Measurements from ENCODE around the gene PRKG2.
"Not testable (repeated sequence)": the region's sequence is repeated elsewhere in the genome, so short reads cannot be mapped to it uniquely, and the experiment has no call there.

The PRKG2 gene

GRCh38 chr4:81214881-81215868 lies at the start of gene PRKG2:
Gene PRKG2 (minus strand): TSS chr4:81215222. CDS start chr4:81205047, 10,175 bp downstream.
- DNase-seq = no peak

GRCh38 chr4:81260443-81261101 lies 45.5 kb upstream of the PRKG2 start:
- no peak for DNase-seq

DNA sequence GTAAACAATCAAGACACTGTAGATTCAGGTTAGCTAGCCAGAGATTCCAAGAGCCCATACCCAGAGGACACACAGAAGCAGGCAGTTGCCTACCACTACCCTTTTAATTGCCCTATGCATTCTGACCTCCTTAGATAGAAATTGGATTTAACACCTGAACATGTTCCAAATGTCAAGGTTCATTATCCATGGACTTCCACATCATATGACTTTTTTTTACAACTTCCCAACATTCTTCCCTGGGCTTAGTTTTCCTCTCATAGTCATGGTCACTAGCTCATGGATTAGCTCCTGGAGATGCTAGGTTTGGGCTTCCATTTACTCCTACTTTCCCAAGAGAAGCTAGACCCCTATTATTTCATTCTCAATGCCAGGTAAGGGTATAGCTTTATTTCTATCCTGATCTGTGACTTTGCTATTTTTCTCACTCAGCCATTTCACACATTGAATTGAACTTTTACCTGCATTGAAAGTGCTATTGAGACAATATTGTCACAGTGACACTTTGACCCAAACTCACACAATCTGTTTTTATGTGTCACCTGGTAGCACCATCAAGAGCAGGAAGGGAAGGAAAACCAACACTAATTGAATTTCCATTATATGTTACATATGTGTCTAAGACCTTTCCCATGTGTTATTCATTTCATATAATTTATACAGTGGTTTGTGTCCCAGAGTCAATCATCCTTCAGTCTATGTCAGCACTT lies 44.0 kb upstream of the PRKG2 start:
- no peak for DNase-seq

- no peak for DNase-seq
Observed at GRCh38 chr4:81257816-81258215, 42.8 kb upstream of the PRKG2 start.

DNA sequence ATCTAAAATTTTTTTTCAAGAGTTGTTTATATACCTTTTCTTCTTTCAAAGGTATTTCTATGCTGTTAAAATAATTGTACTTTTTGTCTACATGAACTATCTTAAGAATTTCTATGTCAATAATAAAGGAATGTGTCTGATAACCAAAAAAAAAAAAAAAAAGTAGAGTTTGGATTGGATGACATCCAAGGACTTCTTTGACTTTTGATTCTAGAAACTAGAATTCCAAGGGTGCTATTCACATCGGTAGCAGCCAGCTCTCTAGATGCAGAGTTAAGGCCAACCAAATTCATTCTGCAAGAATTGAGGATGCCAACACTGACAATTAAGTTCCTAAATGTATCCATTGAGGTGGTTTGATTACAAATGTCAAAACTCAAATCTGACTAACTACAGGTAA lies 42.0 kb upstream of the PRKG2 start:
- no peak for DNase-seq

GRCh38 chr4:81256059-81256970 lies 41.3 kb upstream of the PRKG2 start:
- no peak for DNase-seq

- no peak for DNase-seq
Observed at GRCh38 chr4:81255524-81255923, 40.5 kb upstream of the PRKG2 start.

- DNase-seq = no peak
Observed at GRCh38 chr4:81250430-81250829, 35.4 kb upstream of the PRKG2 start.

- no peak for DNase-seq
Observed at GRCh38 chr4:81245218-81246009, 30.4 kb upstream of the PRKG2 start.

DNA sequence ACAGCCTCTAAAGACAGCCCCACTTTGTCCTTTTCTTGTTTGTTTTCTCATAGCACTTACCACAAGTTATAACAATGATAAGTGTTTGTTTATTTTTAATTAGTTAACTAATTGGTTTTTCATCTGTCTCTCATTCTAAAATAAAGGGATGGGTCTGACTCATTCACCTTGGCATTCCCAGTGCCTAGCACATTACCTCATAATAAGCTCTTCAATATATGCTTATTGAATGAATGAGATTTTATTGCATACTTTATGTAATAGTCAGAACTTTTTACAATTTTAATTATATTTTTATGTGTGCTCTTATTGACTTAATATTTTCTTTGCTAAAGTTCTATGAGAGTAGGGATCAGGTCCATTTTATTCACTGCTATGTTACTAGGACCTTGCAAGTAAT lies 22.8 kb upstream of the PRKG2 start:
- no peak for DNase-seq

GRCh38 chr4:81235982-81236749 lies 21.1 kb upstream of the PRKG2 start:
- DNase-seq = no peak

DNA sequence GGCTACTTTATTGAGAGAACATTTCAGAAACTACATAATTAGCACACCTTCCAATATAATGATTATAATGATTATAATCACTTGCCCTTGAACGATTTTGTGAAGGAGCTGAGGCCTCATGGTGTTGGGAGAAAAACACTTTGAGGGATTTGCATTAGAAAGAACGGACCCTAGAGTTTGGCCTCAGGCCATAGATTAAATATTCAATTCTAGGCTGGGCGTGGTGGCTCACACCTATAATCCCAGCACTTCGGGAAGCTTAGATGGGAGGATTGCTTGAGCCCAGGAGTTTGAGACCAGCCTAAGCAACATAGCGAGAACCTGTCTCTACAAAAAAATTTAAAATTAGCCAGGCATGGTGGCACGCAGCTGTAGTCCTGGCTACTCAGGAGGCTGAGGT lies 12.9 kb upstream of the PRKG2 start:
- no peak for DNase-seq

DNA sequence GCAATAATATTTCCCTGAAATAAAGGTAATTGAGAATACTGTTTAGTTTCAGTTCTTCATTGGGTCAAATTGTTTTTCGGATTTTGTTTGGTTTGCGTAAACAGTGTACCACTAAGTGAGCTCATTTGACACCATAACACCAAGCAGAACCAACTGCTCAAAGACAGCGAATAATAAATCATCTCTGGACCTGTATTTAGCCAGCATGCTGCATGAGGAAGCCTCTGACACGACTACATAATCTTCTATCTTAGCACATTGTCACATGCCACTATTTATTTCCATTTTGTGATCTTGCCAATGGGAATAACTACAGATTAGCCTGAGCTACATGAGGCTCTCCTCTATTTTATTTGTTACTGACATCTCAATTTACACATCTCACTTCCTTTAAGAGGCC lies 12.1 kb upstream of the PRKG2 start:
- DNase-seq = no peak

DNA sequence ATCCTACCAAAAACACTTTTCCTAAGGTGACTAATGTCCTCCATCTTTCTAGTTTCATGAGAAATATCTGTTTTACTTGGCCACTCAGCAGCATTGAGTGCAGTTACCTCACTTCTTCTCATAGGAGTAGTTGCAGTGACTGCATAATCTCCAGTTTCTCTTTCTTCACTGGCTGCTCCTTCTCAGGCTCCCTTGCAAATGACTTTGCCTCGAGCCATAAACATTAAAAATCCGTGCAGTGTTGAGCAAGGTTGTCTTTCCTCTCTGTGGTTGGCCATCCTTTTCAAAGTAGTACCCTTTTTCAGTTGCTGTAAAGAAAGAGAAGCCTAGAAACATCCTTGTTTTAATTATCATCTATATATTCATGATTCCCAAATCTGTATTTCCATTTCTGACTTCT lies 10.2 kb upstream of the PRKG2 start:
- no peak for DNase-seq

- DNase-seq = not testable (repeated sequence)
Observed at GRCh38 chr4:81222082-81222472, 7.1 kb upstream of the PRKG2 start.

- no peak for DNase-seq
Observed at GRCh38 chr4:81221303-81222081, 6.5 kb upstream of the PRKG2 start.

DNA sequence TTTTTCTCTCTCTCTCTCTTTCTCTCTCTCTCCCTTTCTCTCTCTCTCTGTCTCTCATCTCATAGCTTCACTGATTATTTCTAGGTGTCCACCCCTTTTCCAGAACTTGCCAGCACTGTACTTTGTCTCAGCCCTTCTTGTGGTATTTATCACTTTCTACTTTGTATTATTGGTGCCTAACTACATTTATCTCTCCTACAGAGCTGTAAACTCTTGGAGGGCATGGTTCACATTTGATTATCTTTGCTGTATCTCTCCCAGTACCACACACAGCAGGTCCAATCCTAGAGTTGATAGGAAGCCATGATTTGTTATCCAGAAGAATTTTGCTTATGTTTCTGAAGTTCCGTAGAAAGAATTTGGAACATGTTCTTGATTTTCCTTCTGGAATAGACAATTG lies 5.2 kb upstream of the PRKG2 start:
- DNase-seq = no peak

- DNase-seq = no peak
Observed at GRCh38 chr4:81218206-81218605, 3.2 kb upstream of the PRKG2 start.

DNA sequence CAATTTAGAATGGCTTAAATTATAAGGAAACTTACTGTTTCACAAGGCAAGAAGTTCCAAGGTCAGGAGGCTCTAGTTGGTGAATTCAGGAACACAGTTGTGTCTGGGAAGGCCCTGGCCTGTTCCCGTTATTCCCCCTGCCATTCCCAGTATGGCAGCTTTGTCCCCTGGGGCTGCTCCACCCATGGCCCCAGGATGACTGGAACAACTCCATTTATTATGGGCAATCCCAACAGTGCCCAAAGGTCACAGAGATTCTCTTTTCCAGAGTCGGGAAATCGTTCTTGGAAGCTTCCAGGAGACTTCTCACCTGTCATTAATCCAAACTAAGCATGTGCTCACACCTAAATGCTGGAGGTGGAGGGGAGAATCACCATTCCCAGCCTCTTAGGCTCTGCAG lies 2.8 kb upstream of the PRKG2 start:
- DNase-seq = no peak

GRCh38 chr4:81215931-81216330 lies 909 bp upstream of the PRKG2 start:
- no peak for DNase-seq
